ENCODE data around the gene CYBB.

The CYBB gene

DNA sequence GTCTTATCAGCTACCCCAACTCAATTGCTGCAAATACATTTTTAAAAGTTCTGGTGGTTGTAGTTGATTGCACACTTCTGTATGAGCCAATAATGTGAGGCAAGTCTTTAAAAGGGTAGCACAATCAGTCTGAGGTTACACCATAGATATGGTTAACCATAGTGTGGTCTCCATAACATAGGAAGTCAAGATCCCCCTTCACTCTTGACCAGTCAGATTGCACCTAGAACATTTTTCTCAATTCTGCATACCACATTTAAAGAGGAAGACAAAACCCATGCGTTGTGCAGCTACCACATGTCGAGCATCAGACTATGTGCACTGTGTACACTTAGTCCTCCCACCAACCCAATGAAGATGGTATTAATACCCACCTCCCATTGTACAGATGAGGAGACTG, 26.5 kb upstream of the CYBB start:
- no peak for TF ChIP-seq ELF4 (IDR thresholded peaks at IDR 0.05)
- no peak for TF ChIP-seq SP1 (IDR thresholded peaks at IDR 0.05)
- no peak for TF ChIP-seq HDGF (IDR thresholded peaks at IDR 0.05; ENCODE audit: borderline replicate concordance)
- TF ChIP-seq ARNT (IDR thresholded peaks at IDR 0.05): no peak
- TF ChIP-seq SUZ12 (IDR thresholded peaks at IDR 0.05): no peak
- no peak for TF ChIP-seq BHLHE40 (IDR thresholded peaks at IDR 0.05; ENCODE audit: borderline replicate concordance)
- no peak for TF ChIP-seq FOXA1 (IDR thresholded peaks at IDR 0.05)
- TF ChIP-seq L3MBTL2 (conservative IDR thresholded peaks at IDR 0.05): no peak
- no peak for TF ChIP-seq ZNF384 (IDR thresholded peaks at IDR 0.05)
- TF ChIP-seq FOXK2 (IDR thresholded peaks at IDR 0.05): no peak
- TF ChIP-seq LEF1 (IDR thresholded peaks at IDR 0.05; ENCODE audit: borderline replicate concordance): no peak
- no peak for TF ChIP-seq CTBP1 (IDR thresholded peaks at IDR 0.05; ENCODE audit: borderline replicate concordance)
- TF ChIP-seq FOXM1 (IDR thresholded peaks at IDR 0.05; ENCODE audit: borderline replicate concordance): no peak
- no peak for TF ChIP-seq NFRKB (IDR thresholded peaks at IDR 0.05)
- no peak for TF ChIP-seq TARDBP (IDR thresholded peaks at IDR 0.05)
- TF ChIP-seq, protein P1, sequence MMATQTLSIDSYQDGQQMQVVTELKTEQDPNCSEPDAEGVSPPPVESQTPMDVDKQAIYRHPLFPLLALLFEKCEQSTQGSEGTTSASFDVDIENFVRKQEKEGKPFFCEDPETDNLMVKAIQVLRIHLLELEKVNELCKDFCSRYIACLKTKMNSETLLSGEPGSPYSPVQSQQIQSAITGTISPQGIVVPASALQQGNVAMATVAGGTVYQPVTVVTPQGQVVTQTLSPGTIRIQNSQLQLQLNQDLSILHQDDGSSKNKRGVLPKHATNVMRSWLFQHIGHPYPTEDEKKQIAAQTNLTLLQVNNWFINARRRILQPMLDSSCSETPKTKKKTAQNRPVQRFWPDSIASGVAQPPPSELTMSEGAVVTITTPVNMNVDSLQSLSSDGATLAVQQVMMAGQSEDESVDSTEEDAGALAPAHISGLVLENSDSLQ (IDR thresholded peaks at IDR 0.05): no peak
- no peak for DNase-seq (ENCODE audit: extremely low spot score)
- CTCF ChIA-PET: no interaction called here
- POLR2A ChIA-PET: no interaction called here

DNA sequence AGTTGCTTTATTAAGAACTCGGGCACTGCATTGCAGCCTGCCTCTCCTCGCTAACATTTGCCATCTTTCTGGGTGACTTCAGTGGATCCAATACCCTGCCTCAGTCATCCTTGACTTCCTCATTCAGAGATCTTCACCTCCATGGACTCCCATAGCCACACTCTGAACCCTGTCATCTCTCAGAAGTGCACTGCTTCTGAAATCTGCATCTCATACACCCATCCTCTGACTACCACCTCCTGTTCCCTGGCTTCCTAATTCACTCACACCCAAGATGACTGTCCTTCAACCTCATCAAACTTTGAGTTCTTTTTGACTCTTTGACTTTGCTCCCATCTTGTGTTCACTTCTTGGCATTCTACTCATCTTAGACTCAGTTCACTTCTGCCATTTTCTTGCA, 25.3 kb upstream of the CYBB start:
- CTCF ChIA-PET: interaction anchor here (1.3 kb wide), 1 partner anchor 9 kb away, joined by 3 read pairs; no protein-coding TSS in a partner anchor
- DNase-seq (ENCODE audit: extremely low spot score): no peak
- TF ChIP-seq ZNF384 (IDR thresholded peaks at IDR 0.05) (no peak), HDGF (IDR thresholded peaks at IDR 0.05; ENCODE audit: borderline replicate concordance) (no peak), TARDBP (IDR thresholded peaks at IDR 0.05) (no peak), NFRKB (IDR thresholded peaks at IDR 0.05) (no peak), BHLHE40 (IDR thresholded peaks at IDR 0.05; ENCODE audit: borderline replicate concordance) (no peak), ELF4 (IDR thresholded peaks at IDR 0.05) (no peak), ARNT (IDR thresholded peaks at IDR 0.05) (no peak), FOXM1 (IDR thresholded peaks at IDR 0.05; ENCODE audit: borderline replicate concordance) (no peak)
- POLR2A ChIA-PET: no interaction called here

DNA sequence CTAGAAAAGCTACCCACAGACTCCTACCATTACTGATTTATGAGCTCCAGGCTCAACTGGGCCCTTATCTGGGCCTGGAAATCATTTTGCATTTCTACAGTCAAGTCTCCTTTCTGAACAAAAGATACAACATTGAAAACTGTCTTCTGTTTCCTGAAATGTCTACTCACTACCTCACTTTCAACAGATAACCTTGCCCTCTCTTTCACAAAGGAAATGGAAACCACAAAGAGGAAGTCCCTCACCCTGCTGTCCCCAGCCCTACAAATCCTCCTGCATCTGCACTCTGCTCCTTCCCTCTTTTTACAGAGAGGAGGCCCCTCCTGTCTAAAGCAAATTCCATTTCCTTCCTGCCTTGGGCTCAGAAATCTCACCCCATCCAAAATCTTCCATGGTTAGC, 24.8 kb upstream of the CYBB start:
- no peak for DNase-seq (ENCODE audit: extremely low spot score)
- CTCF ChIA-PET: interaction anchor here (1.3 kb wide), 1 partner anchor 9 kb away, joined by 3 read pairs; no protein-coding TSS in a partner anchor
- TF ChIP-seq SP1 (IDR thresholded peaks at IDR 0.05) (no peak), FOXM1 (IDR thresholded peaks at IDR 0.05; ENCODE audit: borderline replicate concordance) (no peak), ARNT (IDR thresholded peaks at IDR 0.05) (no peak), ELF4 (IDR thresholded peaks at IDR 0.05) (no peak), ZNF384 (IDR thresholded peaks at IDR 0.05) (no peak), L3MBTL2 (conservative IDR thresholded peaks at IDR 0.05) (no peak), TARDBP (IDR thresholded peaks at IDR 0.05) (no peak), FOXA1 (IDR thresholded peaks at IDR 0.05) (no peak), SUZ12 (IDR thresholded peaks at IDR 0.05) (no peak), BHLHE40 (IDR thresholded peaks at IDR 0.05; ENCODE audit: borderline replicate concordance) (no peak), NFRKB (IDR thresholded peaks at IDR 0.05) (no peak), FOXK2 (IDR thresholded peaks at IDR 0.05) (no peak), HDGF (IDR thresholded peaks at IDR 0.05; ENCODE audit: borderline replicate concordance) (no peak)
- TF ChIP-seq, protein P1 (IDR thresholded peaks at IDR 0.05): no peak
- POLR2A ChIA-PET: no interaction called here

DNA sequence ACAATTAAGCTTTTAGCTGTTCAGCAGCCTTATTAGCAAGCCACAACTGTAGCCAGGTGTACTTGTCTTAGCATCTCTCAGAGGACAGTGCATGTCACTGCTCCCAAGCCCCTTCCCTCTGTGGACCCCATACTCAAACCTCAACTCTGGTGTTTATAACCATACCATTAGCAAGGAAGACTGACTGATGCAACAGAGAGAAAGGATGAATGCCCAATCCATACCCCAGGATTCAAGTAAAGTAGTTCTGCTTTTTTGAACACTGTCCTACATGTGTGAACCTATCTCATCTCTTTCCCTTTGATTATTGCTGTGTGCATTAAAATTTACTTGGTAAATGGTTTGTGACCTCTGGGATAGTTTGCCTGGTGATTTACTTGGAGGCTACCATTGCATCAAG, 22.8 kb upstream of the CYBB start:
- POLR2A ChIA-PET: no interaction called here

DNA sequence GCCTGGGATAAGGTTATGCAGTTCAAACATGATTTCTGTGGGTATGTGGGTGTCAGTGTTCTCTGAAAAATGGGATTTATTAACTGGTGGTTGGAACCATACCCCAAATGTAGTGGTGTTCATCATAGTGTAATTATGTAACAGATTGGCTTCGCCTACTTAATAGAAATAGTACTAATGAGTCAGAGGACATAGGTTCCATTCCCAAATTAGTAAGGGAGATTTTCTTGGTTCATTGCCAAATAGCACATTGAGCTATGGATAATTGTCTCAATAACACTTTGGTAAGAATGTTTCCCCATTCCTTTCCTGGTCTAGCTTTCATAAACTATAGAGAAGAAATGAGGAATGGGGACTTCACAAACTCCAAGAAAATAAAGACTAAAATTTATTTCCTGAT, 20.5 kb upstream of the CYBB start:
- DNase-seq (ENCODE audit: extremely low spot score): no peak
- CTCF ChIA-PET: no interaction called here
- TF ChIP-seq FOXK2 (IDR thresholded peaks at IDR 0.05): no peak
- TF ChIP-seq ZNF384 (IDR thresholded peaks at IDR 0.05): no peak
- TF ChIP-seq TARDBP (IDR thresholded peaks at IDR 0.05): no peak
- no peak for TF ChIP-seq BHLHE40 (IDR thresholded peaks at IDR 0.05; ENCODE audit: borderline replicate concordance)
- TF ChIP-seq LEF1 (IDR thresholded peaks at IDR 0.05; ENCODE audit: borderline replicate concordance): no peak
- no peak for TF ChIP-seq SP1 (IDR thresholded peaks at IDR 0.05)
- TF ChIP-seq ARNT (IDR thresholded peaks at IDR 0.05): no peak
- no peak for TF ChIP-seq NFRKB (IDR thresholded peaks at IDR 0.05)
- no peak for TF ChIP-seq SUZ12 (IDR thresholded peaks at IDR 0.05)
- no peak for TF ChIP-seq ELF4 (IDR thresholded peaks at IDR 0.05)
- TF ChIP-seq CTBP1 (IDR thresholded peaks at IDR 0.05; ENCODE audit: borderline replicate concordance): no peak
- no peak for TF ChIP-seq FOXM1 (IDR thresholded peaks at IDR 0.05; ENCODE audit: borderline replicate concordance)
- TF ChIP-seq L3MBTL2 (conservative IDR thresholded peaks at IDR 0.05): no peak
- TF ChIP-seq FOXA1 (IDR thresholded peaks at IDR 0.05): no peak
- TF ChIP-seq, protein P1 (IDR thresholded peaks at IDR 0.05): no peak
- TF ChIP-seq HDGF (IDR thresholded peaks at IDR 0.05; ENCODE audit: borderline replicate concordance): no peak
- POLR2A ChIA-PET: no interaction called here

More for the DNA sequence above, 22.8 kb upstream of the CYBB start:
- CTCF ChIA-PET: no interaction called here
- no peak for TF ChIP-seq LEF1 (IDR thresholded peaks at IDR 0.05; ENCODE audit: borderline replicate concordance)
- DNase-seq (ENCODE audit: extremely low spot score): no peak

DNA sequence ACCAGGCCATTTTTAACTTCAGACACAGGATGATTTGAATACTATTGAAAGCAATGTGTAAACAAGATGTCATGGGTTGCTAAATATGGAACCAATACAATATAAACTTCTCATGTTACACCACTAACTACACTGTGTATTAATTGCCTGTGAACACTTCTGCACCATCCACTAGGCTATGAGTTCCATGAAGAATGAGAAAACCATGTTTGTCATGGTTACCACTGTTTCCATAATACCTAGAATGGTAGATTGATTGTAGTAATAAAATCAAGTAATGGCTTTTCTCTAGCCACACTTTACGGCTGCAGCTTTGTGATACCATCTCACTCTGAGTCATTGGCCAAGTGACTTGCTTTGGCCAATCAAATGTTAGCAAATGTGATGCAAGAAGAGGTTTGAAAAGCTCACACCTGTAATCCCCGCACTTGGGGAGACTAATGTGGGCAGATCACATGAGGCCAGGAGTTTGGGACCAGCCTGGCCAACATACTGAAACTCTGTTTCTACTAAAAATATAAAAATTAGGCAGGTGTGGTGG, 19.9 kb upstream of the CYBB start:
- DNase-seq (ENCODE audit: extremely low spot score): no peak
- CTCF ChIA-PET: no interaction called here
- POLR2A ChIA-PET: no interaction called here
- no peak for TF ChIP-seq FOXA1 (IDR thresholded peaks at IDR 0.05)
- TF ChIP-seq BHLHE40 (IDR thresholded peaks at IDR 0.05; ENCODE audit: borderline replicate concordance): no peak
- no peak for TF ChIP-seq ELF4 (IDR thresholded peaks at IDR 0.05)
- TF ChIP-seq LEF1 (IDR thresholded peaks at IDR 0.05; ENCODE audit: borderline replicate concordance): no peak
- no peak for TF ChIP-seq SUZ12 (IDR thresholded peaks at IDR 0.05)
